HAP-1 (cell line): ENCODE data around the gene CDRT4.
A peak's percentile ranks its signal among the peaks of the same experiment; 100 is the strongest.

Experiments
- DNase-seq, 2 experiments: peaks; one replicate each; pipeline ENCODE4 v3.0.0-alpha.2; 2016 to 2020; ENCODE audit warnings: low spot score in 2 of 2
- H3K27me3 ChIP-seq: fragments of 250-450 bp; sonication (Bioruptor Pico); 2 replicates; pipeline ENCODE4 v1.5.1; 2020; ENCODE audit warnings: low read depth, mild to moderate bottlenecking, moderate library complexity
- H3K36me3 ChIP-seq: fragments of 250-450 bp; sonication (Bioruptor Pico); replicated peaks from 2 replicates; pipeline ENCODE4 v1.5.1; 2020; ENCODE audit warnings: mild to moderate bottlenecking
- H3K4me1 ChIP-seq: fragments of 250-450 bp; sonication (Bioruptor Pico); 2 replicates; pipeline ENCODE4 v1.5.1; 2020; ENCODE audit warnings: mild to moderate bottlenecking
- H3K4me3 ChIP-seq: fragments of 250-450 bp; sonication (Bioruptor Pico); 2 replicates; pipeline ENCODE4 v1.5.1; 2020; ENCODE audit warnings: mild to moderate bottlenecking, moderate library complexity
- H3K9me3 ChIP-seq: fragments of 250-450 bp; sonication (Bioruptor Pico); 2 replicates; pipeline ENCODE4 v1.5.1; 2020; ENCODE audit warnings: mild to moderate bottlenecking, moderate library complexity
- in situ Hi-C: fragments of 300-500 bp; cut with MboI; formaldehyde crosslinking; loops from 3 replicates; pipeline ENCODE4 v1.14.3; 2020; ENCODE audit warnings: low sequenced_read_pairs, inconsistent platforms, mixed read lengths

CDRT4 gene

GRCh38 chr17:15457723-15458094, 9.7 kb downstream of the CDRT4 start:
- DNase-seq: no peak
- H3K4me3 ChIP-seq: no peak overlapping the region
- 0 out of 2 replicates have a peak, but pooled peaks cover 2% of the 10 kb centered on the region for H3K36me3 ChIP-seq
- in situ Hi-C loops: no loop called here
- H3K27me3 ChIP-seq: no peaks in the 10 kb centered on the region
- H3K9me3 ChIP-seq: no peaks in the 10 kb centered on the region; the same call in 1 of the 2 replicates
- H3K4me1 ChIP-seq: no peaks in the 10 kb centered on the region

GRCh38 chr17:15456972-15457722, 10.3 kb downstream of the CDRT4 start:
- DNase-seq: no peak
- in situ Hi-C loops: no loop called here
- no peak overlapping the region for H3K4me3 ChIP-seq

GRCh38 chr17:15456496-15456895, 10.9 kb downstream of the CDRT4 start:
- Histone ChIP-seq H3K27me3 (no peaks in the 10 kb centered on the region), H3K9me3 (no peaks in the 10 kb centered on the region; the same call in 1 of the 2 replicates), H3K36me3 (0 out of 2 replicates have a peak, but pooled peaks cover 2% of the 10 kb centered on the region), H3K4me1 (no peaks in the 10 kb centered on the region), H3K4me3 (no peak overlapping the region)
- in situ Hi-C loops: no loop called here
- DNase-seq: no peak

More at GRCh38 chr17:15456972-15457722, 10.3 kb downstream of the CDRT4 start:
- Histone ChIP-seq H3K9me3 (no peaks in the 10 kb centered on the region; the same call in 1 of the 2 replicates), H3K4me1 (no peaks in the 10 kb centered on the region), H3K36me3 (0 out of 2 replicates have a peak, but pooled peaks cover 2% of the 10 kb centered on the region), H3K27me3 (no peaks in the 10 kb centered on the region)

- Histone ChIP-seq H3K36me3 (0 out of 2 replicates have a peak, but pooled peaks cover 2% of the 10 kb centered on the region), H3K27me3 (no peaks in the 10 kb centered on the region), H3K4me3 (no peak overlapping the region), H3K4me1 (no peaks in the 10 kb centered on the region), H3K9me3 (no peaks in the 10 kb centered on the region; the same call in 1 of the 2 replicates)
- in situ Hi-C loops: no loop called here
- DNase-seq: no peak
Observed at GRCh38 chr17:15454346-15454745, 13.1 kb downstream of the CDRT4 start.

- no peak for DNase-seq
- Histone ChIP-seq H3K36me3 (0 out of 2 replicates have a peak, but pooled peaks cover 2% of the 10 kb centered on the region), H3K4me1 (no peaks in the 10 kb centered on the region), H3K9me3 (no peaks in the 10 kb centered on the region; the same call in 1 of the 2 replicates), H3K4me3 (no peak overlapping the region), H3K27me3 (no peaks in the 10 kb centered on the region)
- in situ Hi-C loops: no loop called here
Observed at GRCh38 chr17:15453782-15454181, 13.6 kb downstream of the CDRT4 start.

- Histone ChIP-seq H3K4me1 (no peaks in the 10 kb centered on the region), H3K9me3 (no peaks in the 10 kb centered on the region; the same call in 1 of the 2 replicates), H3K27me3 (no peaks in the 10 kb centered on the region), H3K4me3 (no peak overlapping the region), H3K36me3 (0 out of 2 replicates have a peak, but pooled peaks cover 2% of the 10 kb centered on the region)
- in situ Hi-C loops: no loop called here
- no peak for DNase-seq
Observed at GRCh38 chr17:15453246-15453645, 14.2 kb downstream of the CDRT4 start.

- no peaks in the 10 kb centered on the region; the same call in 1 of the 2 replicates for H3K9me3 ChIP-seq
- 0 out of 2 replicates have a peak, but pooled peaks cover 2% of the 10 kb centered on the region for H3K36me3 ChIP-seq
- DNase-seq: no peak
- no peak overlapping the region for H3K4me3 ChIP-seq
- no peaks in the 10 kb centered on the region for H3K4me1 ChIP-seq
- no peaks in the 10 kb centered on the region for H3K27me3 ChIP-seq
- in situ Hi-C loops: no loop called here
Observed at GRCh38 chr17:15452746-15453145, 14.7 kb downstream of the CDRT4 start.

GRCh38 chr17:15451680-15452079, 15.7 kb downstream of the CDRT4 start:
- Histone ChIP-seq H3K9me3 (no peaks in the 10 kb centered on the region; the same call in 1 of the 2 replicates), H3K4me1 (no peaks in the 10 kb centered on the region), H3K27me3 (no peaks in the 10 kb centered on the region), H3K36me3 (0 out of 2 replicates have a peak, but pooled peaks cover 2% of the 10 kb centered on the region), H3K4me3 (no peak overlapping the region)
- no peak for DNase-seq
- in situ Hi-C loops: no loop called here

- Histone ChIP-seq H3K4me1 (no peaks in the 10 kb centered on the region), H3K36me3 (no peaks in the 10 kb centered on the region), H3K9me3 (no peaks in the 10 kb centered on the region), H3K4me3 (no peak overlapping the region), H3K27me3 (no peaks in the 10 kb centered on the region)
- in situ Hi-C loops: no loop called here
- no peak for DNase-seq
Observed at GRCh38 chr17:15448580-15448956, 18.9 kb downstream of the CDRT4 start.

- no peaks in the 10 kb centered on the region for H3K4me1 ChIP-seq
- in situ Hi-C loops: no loop called here
Observed at GRCh38 chr17:15447928-15448579, 19.4 kb downstream of the CDRT4 start.

GRCh38 chr17:15446036-15446435, 21.4 kb downstream of the CDRT4 start:
- Histone ChIP-seq H3K27me3 (no peaks in the 10 kb centered on the region), H3K4me3 (no peak overlapping the region), H3K9me3 (no peaks in the 10 kb centered on the region), H3K36me3 (no peaks in the 10 kb centered on the region), H3K4me1 (no peaks in the 10 kb centered on the region)
- in situ Hi-C loops: no loop called here
- peak in 1 of 2 experiments; percentile 39 for DNase-seq

More at GRCh38 chr17:15447928-15448579, 19.4 kb downstream of the CDRT4 start:
- no peak for DNase-seq
- no peaks in the 10 kb centered on the region for H3K9me3 ChIP-seq
- no peaks in the 10 kb centered on the region for H3K27me3 ChIP-seq
- H3K36me3 ChIP-seq: no peaks in the 10 kb centered on the region
- no peak overlapping the region for H3K4me3 ChIP-seq

GRCh38 chr17:15444805-15445204, 22.6 kb downstream of the CDRT4 start:
- Histone ChIP-seq H3K27me3 (no peaks in the 10 kb centered on the region), H3K4me3 (no peak overlapping the region), H3K4me1 (no peaks in the 10 kb centered on the region), H3K9me3 (no peaks in the 10 kb centered on the region), H3K36me3 (no peaks in the 10 kb centered on the region)
- in situ Hi-C loops: no loop called here
- peak; percentile 14 to 33 for DNase-seq

- Histone ChIP-seq H3K36me3 (no peaks in the 10 kb centered on the region), H3K9me3 (no peaks in the 10 kb centered on the region), H3K4me3 (no peak overlapping the region), H3K27me3 (no peaks in the 10 kb centered on the region), H3K4me1 (no peaks in the 10 kb centered on the region)
- DNase-seq: no peak
- in situ Hi-C loops: no loop called here
Observed at GRCh38 chr17:15442311-15443180, 24.9 kb downstream of the CDRT4 start.
